Inferior parietal cortex (tissue), 1 donor: ENCODE data around the gene TUBAL3.

ENCODE experiments used
- DNase-seq: peaks from one replicate; pipeline ENCODE4 v3.0.0-alpha.2; 2016; ENCODE audit errors: extremely low spot score

The TUBAL3 gene

DNA sequence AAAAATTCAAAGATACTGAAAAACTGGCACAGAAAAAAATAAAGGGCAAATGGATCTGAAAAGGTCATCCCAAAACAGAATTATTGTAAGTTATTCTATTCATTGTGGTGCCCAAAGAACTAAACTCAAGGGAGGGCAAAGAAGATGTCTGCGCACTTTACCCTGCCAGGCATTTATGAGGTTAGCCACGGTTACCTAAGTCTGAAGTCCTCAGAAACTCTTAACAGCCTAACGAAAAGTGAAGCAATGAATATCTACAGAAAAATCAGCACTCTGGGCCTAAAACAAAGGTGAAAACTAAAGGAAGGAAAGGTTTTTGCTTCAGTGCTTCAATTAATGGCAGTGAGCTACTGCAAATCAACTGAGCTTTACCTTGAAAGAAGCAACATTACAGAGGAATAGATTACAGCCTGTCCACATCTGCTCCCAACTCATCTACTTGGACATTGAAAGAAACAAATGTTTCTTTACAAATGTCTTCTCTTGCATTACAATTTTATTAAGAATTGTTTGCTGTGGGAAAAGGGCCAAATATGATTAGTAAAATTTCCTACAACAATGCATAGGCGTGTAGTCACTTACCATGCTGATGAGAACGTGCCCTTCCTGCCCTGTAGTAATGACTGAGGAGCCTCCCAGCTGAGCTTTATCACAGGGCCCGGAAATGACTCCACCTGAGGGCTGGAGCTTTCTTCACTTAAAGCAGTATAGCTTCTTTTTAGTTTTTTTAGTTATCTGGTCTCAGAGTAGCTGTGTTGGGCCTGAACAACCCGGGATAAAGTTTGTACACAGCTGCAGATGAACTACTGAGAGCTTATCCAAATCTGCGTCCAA is at the start of gene TUBAL3:
TSS of gene TUBAL3 (minus strand) at position 621 of the 834 bp plus-strand sequence. CDS start at position 585, 36 bp downstream.
- no peak for DNase-seq

DNA sequence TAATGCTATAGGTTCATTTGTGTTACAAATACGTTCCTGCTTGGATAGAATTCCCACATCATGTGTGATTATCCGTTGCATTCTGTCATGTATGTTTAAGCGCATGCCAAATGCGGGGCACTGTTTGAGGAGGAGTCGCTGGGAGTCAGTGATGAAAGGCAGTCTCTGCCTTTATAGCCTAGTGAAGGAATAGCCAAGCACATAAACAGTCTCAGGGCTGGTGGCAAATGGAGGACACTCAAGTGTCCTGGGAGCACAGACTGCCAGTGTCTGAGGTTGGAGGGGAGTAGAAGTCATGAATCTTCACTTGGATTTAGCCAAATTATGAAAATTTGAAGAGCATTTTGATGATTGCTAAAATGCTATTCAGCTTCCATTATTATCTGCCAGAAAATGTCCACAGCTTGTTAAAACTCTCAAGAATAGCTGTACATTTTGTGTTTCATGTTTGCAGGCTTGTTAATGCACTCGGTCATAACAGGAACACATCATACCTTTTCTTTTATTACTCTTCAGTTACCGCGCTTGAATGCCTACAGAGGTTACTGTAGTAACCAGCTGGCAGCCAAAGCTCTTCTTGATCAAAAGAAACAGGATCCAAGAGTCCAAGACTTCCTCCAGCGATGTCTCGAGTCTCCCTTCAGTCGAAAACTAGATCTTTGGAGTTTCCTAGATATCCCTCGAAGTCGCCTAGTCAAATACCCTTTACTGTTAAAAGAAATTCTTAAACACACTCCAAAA is 49.3 kb upstream of the TUBAL3 start:
- DNase-seq: no peak

GRCh38 chr10:5450605-5451384 is 46.2 kb upstream of the TUBAL3 start:
- no peak for DNase-seq

GRCh38 chr10:5449823-5450222 is 45.2 kb upstream of the TUBAL3 start:
- DNase-seq: no peak

- DNase-seq: no peak
Measured at GRCh38 chr10:5449227-5449626, 44.6 kb upstream of the TUBAL3 start.

DNA sequence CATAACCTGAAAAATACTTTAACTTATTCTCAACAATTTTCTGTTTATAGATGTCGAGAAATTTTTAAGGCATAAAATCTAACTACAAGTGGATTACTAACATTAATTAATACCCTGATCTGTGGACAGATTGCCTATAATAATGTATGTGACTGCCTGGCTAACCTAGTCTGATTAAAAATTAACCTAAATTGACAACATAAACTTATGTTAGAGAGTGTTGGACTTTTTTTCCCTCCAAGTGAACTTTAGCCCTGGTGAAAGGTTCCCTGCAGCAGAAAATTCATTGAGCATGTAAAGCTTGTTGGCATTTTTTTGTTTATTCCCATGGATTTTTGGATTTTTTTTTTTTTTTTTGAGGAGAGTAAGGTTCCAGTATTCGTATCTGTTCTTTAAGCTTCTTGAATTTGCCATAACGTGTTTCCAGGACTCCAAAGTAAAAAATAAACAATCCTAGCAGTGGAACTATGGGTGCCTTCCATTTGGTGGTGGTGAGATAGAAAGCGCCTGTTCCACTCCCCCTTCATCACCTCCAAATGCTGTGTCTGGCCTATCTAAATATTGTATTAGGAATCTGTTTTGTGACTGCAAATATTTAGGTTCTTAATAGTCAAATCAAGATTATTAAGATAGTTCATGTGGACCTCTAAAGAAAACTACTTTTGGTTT is 43.8 kb upstream of the TUBAL3 start:
- no peak for DNase-seq

GRCh38 chr10:5447611-5448071 is 43.0 kb upstream of the TUBAL3 start:
- DNase-seq: no peak

DNA sequence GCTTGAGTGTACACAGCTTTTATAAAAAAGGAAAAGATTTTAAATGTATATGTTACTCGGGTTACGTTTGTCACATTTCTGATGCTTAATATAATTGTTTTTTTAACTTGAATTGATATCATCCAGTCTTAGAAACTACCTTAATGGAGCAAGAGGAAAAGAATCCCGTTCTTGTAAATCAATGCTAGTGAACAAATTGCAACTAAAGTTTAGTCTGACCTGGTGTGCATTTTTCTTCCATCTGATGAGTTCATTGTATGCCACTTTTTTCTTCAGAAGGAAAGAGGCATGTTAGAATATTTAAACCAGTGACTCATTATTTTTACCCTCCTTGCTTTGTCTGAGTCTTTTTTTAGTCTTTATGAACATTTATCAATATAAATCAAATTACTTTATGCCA is 42.4 kb upstream of the TUBAL3 start:
- DNase-seq: no peak

- DNase-seq: peak; percentile 34
Measured at GRCh38 chr10:5446390-5446926, 41.8 kb upstream of the TUBAL3 start.

- DNase-seq: no peak
Measured at GRCh38 chr10:5445006-5445405, 40.4 kb upstream of the TUBAL3 start.

GRCh38 chr10:5443429-5443828 is 38.8 kb upstream of the TUBAL3 start:
- DNase-seq: no peak

- DNase-seq: no peak
Measured at GRCh38 chr10:5442990-5443370, 38.4 kb upstream of the TUBAL3 start.

- peak; percentile 87 for DNase-seq
Measured at GRCh38 chr10:5442065-5442989, 37.7 kb upstream of the TUBAL3 start.

DNA sequence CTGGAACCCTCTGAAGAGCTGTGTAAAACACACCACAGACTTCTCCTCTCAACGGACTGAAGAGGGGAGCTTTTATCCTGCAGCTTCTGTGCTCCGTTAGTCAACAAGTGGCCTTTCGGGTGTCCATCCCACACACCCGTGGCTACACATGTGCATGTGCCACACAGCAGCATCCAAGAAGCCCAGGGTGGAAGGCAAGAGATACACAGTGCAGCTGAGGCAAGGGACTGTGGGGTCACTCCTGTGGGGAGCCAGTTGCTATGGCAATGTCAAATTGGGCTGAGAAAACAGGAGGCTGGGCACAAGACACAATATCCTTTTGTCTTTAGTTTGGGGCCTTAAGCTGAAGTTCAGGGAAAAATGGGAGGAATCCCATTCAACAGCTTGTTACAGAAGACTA is 36.5 kb upstream of the TUBAL3 start:
- DNase-seq: no peak

DNA sequence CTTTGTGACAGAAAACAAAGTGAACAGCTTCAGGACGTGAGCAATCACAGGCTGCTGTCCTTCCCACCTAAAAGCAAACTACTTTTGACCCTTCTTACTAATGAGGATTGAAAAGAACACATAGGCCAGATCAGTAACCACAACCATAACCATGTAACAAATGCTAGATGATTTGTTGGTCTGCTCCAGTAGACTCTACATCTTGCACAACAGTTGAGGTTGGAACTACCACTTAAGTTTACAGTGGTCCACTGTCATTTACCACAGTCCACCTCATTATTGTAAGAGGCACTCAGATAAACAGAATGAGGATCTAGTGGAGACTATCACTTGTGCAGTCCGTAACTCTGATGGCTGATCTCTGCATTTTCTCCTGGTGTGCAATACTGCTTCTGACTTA is 35.6 kb upstream of the TUBAL3 start:
- no peak for DNase-seq

- no peak for DNase-seq
Measured at GRCh38 chr10:5435328-5435727, 30.7 kb upstream of the TUBAL3 start.

GRCh38 chr10:5434017-5434753 is 29.6 kb upstream of the TUBAL3 start:
- DNase-seq: peak; percentile 73

GRCh38 chr10:5433182-5433581 is 28.6 kb upstream of the TUBAL3 start:
- no peak for DNase-seq

GRCh38 chr10:5428133-5428532 is 23.5 kb upstream of the TUBAL3 start:
- no peak for DNase-seq

- DNase-seq: no peak
Measured at GRCh38 chr10:5424751-5425150, 20.1 kb upstream of the TUBAL3 start.
